ENCODE results near the gene LMX1B.

GRCh38 chr9:126695701-126696400, 82.1 kb downstream of the LMX1B start:
- no peak for TF ChIP-seq POLR2A (IDR thresholded peaks at IDR 0.05; ENCODE audit: low read length)
- no peak for TF ChIP-seq GATA1 (IDR thresholded peaks at IDR 0.05; ENCODE audit: low read depth, low read length)

All from erythroblast (primary cell).